IMR-90 (cell line): ENCODE data around the gene ING3. TPM values are rescaled to one million over a fixed set of nuclear protein-coding genes. Genes with fewer than 3 reads are reported as not detected.
A peak's percentile ranks its signal among the peaks of the same experiment; 100 is the strongest.

ENCODE experiments used
- ATAC-seq: fragments of 200-7000 bp; cut with Tn5 transposase; 2 replicates; pipeline ENCODE4 v1.9.1; 2020; ENCODE audit warnings: low read depth, mild to moderate bottlenecking, moderate library complexity
- BruUV-seq: library from RNA; stranded (reverse); fragments of 400-500 nt; replicated peaks from 2 replicates; lab custom pipeline; 2021; lab: Mats Ljungman, UMichigan
- CTCF ChIA-PET: fragments of 300-600 bp; formaldehyde crosslinking; extraction: SDS; loops from one replicate; lab custom pipeline; 2021; ENCODE audit warnings: antibody characterized with exemption; lab: Yijun Ruan, JAX
- POLR2A ChIA-PET: fragments of 300-600 bp; sonication (Branson Sonifier 250); formaldehyde crosslinking; loops from one replicate; lab custom pipeline; 2022; ENCODE audit warnings: antibody characterized with exemption; ENCODE audit not compliant: unreplicated experiment; lab: Charles Lee
- DNase-seq: peaks from one replicate; pipeline ENCODE4 v3.0.0; 2013
- H2AFZ ChIP-seq: replicated peaks from 2 replicates; pipeline ENCODE3; 2013; ENCODE audit warnings: low read length, mild to moderate bottlenecking; ENCODE audit not compliant: poor library complexity
- H2AK5ac ChIP-seq: 2 replicates; pipeline ENCODE4 v1.6.1; 2013; ENCODE audit warnings: low read depth, low read length, inconsistent platforms
- H2AK9ac ChIP-seq: replicated peaks from 2 replicates; pipeline ENCODE3; 2013; ENCODE audit warnings: mild to moderate bottlenecking, low read depth, low read length, moderate library complexity; ENCODE audit not compliant: poor library complexity
- H2BK120ac ChIP-seq: 2 replicates; pipeline ENCODE4 v1.6.1; 2013; ENCODE audit warnings: low read depth, low read length, inconsistent platforms
- H2BK15ac ChIP-seq: 3 replicates; pipeline ENCODE4 v1.6.1; 2013; ENCODE audit warnings: low read depth, low read length, inconsistent platforms
- H2BK20ac ChIP-seq: 2 replicates; pipeline ENCODE4 v1.6.1; 2013; ENCODE audit warnings: low read depth, mild to moderate bottlenecking, inconsistent platforms, low read length, moderate library complexity
- H2BK5ac ChIP-seq: 2 replicates; pipeline ENCODE4 v1.6.1; 2013; ENCODE audit warnings: mild to moderate bottlenecking, low read depth, low read length, inconsistent platforms; ENCODE audit not compliant: poor library complexity, severe bottlenecking
- H3K14ac ChIP-seq: replicated peaks from 2 replicates; pipeline ENCODE4 v1.6.1; 2013; ENCODE audit warnings: low read depth, low read length, inconsistent platforms
- H3K18ac ChIP-seq: 2 replicates; pipeline ENCODE4 v1.6.1; 2013; ENCODE audit warnings: low read depth, low read length, control low read depth
- H3K23ac ChIP-seq: 2 replicates; pipeline ENCODE4 v1.6.1; 2013; ENCODE audit warnings: low read depth, low read length, inconsistent platforms
- H3K27ac ChIP-seq: 2 replicates; pipeline ENCODE4 v1.5.1; 2013; ENCODE audit warnings: mild to moderate bottlenecking, control low read depth, low read length; ENCODE audit not compliant: insufficient read depth
- H3K27me3 ChIP-seq: 2 replicates; pipeline ENCODE4 v1.6.1; 2013; ENCODE audit warnings: low read length; ENCODE audit not compliant: control insufficient read depth, insufficient read depth
- H3K36me3 ChIP-seq: 2 replicates; pipeline ENCODE4 v1.6.1; 2013; ENCODE audit warnings: low read length, mixed read lengths; ENCODE audit not compliant: control insufficient read depth, insufficient read depth
- H3K4ac ChIP-seq: 2 replicates; pipeline ENCODE4 v1.6.1; 2013; ENCODE audit warnings: low read depth, low read length, inconsistent platforms
- H3K4me1 ChIP-seq: 2 replicates; pipeline ENCODE4 v1.6.1; 2013; ENCODE audit warnings: low read length, mixed read lengths; ENCODE audit not compliant: control insufficient read depth, insufficient read depth
- H3K4me2 ChIP-seq: 2 replicates; pipeline ENCODE4 v1.6.1; 2013; ENCODE audit warnings: low read depth, mild to moderate bottlenecking, control low read depth, low read length, moderate library complexity
- H3K4me3 ChIP-seq: 2 replicates; pipeline ENCODE4 v1.5.1; 2013; ENCODE audit warnings: low read depth, mild to moderate bottlenecking, control low read depth, low read length, moderate library complexity; ENCODE audit not compliant: insufficient read depth
- H3K56ac ChIP-seq: 2 replicates; pipeline ENCODE4 v1.6.1; 2013; ENCODE audit warnings: low read length, inconsistent platforms; ENCODE audit not compliant: insufficient read depth; ENCODE audit errors: extremely low read depth
- H3K79me1 ChIP-seq, 2 experiments: 2 replicates each; pipeline ENCODE4 v1.6.1; 2013; ENCODE audit warnings: low read length in 2 of 2, inconsistent platforms in 1 of 2, low read depth in 1 of 2
- H3K9ac ChIP-seq: 2 replicates; pipeline ENCODE4 v1.6.1; 2013; ENCODE audit warnings: low read depth, low read length, control low read depth
- H3K9me1 ChIP-seq: 2 replicates; pipeline ENCODE4 v1.6.1; 2013; ENCODE audit warnings: low read length, inconsistent platforms; ENCODE audit not compliant: insufficient read depth
- H3K9me3 ChIP-seq: 2 replicates; pipeline ENCODE4 v1.6.1; 2013; ENCODE audit warnings: low read length; ENCODE audit not compliant: control insufficient read depth, insufficient read depth
- H4K20me1 ChIP-seq: 2 replicates; pipeline ENCODE4 v1.6.1; 2013; ENCODE audit warnings: low read length, inconsistent platforms; ENCODE audit not compliant: insufficient read depth
- H4K5ac ChIP-seq: 2 replicates; pipeline ENCODE4 v1.6.1; 2013; ENCODE audit warnings: mild to moderate bottlenecking, low read depth, low read length, control low read depth
- H4K8ac ChIP-seq, 2 experiments: 2 replicates each; pipeline ENCODE4 v1.6.1; 2013; ENCODE audit warnings: low read depth in 2 of 2, low read length in 2 of 2, control low read depth in 1 of 2, inconsistent platforms in 1 of 2
- H4K91ac ChIP-seq: 2 replicates; pipeline ENCODE4 v1.6.1; 2013; ENCODE audit warnings: low read depth, low read length, inconsistent platforms; ENCODE audit not compliant: insufficient read depth
- CEBPB ChIP-seq: IDR thresholded peaks from 2 replicates; pipeline ENCODE4 v1.6.1; 2012; ENCODE audit warnings: low read depth, low read length, improper control_type of control experiment
- CHD1 ChIP-seq: IDR thresholded peaks from 2 replicates; pipeline ENCODE4 v1.6.1; 2012; ENCODE audit warnings: low read depth, low read length, improper control_type of control experiment
- MAFK ChIP-seq: IDR thresholded peaks from 2 replicates; pipeline ENCODE4 v1.6.1; 2012; ENCODE audit warnings: low read depth, low read length, improper control_type of control experiment
- POLR2A ChIP-seq: IDR thresholded peaks from 2 replicates; pipeline ENCODE4 v1.6.1; 2012; ENCODE audit warnings: mild to moderate bottlenecking, low read depth, low read length
- RCOR1 ChIP-seq: IDR thresholded peaks from 2 replicates; pipeline ENCODE4 v1.6.1; 2012; ENCODE audit warnings: mild to moderate bottlenecking, low read length, improper control_type of control experiment; ENCODE audit not compliant: insufficient replicate concordance
- WGBS, 2 experiments: methylation state at CpG; one replicate each; pipeline versions ENCODE4 v1.1.5 to v1.1.7; 2013; ENCODE audit warnings: missing lambda C conversion rate in 2 of 2; ENCODE audit not compliant: insufficient read length in 1 of 2; ENCODE audit errors: extremely low coverage in 2 of 2; 5-methylcytosine and 5-hydroxymethylcytosine counted together
- dilution Hi-C: fragments of 300-500 bp; cut with HindIII; formaldehyde crosslinking; loops from one replicate; pipeline ENCODE4 v1.14.3; 2018; ENCODE audit warnings: low sequenced_read_pairs; ENCODE audit not compliant: unreplicated experiment
- in situ Hi-C: fragments of 300-500 bp; cut with MboI; formaldehyde crosslinking; loops from 3 replicates; pipeline ENCODE4 v1.14.3; 2019; ENCODE audit warnings: low sequenced_read_pairs, inconsistent platforms, mixed read lengths
- intact Hi-C: fragments of 100-400 bp; cut with micrococcal nuclease; formaldehyde crosslinking; loops from 2 replicates; pipeline ENCODE4 v1.10.0; 2022
- polyA plus RNA-seq, 3 experiments: library from polyadenylated mRNA; depleted of rRNA; stranded (reverse); fragments of >200 nt; gene quantifications; 2 replicates each; pipeline ENCODE4 v1.2.3, GENCODE V29; 2012; ENCODE audit warnings: low replicate concordance in 1 of 3
- total RNA-seq: library from RNA; depleted of rRNA; stranded (reverse); fragments of >200 nt; gene quantifications from 2 replicates; pipeline ENCODE4 v1.2.3, GENCODE V29; 2012

Gene ING3
- total and polyA plus RNA-seq, 2 of the 4 experiments (the other 2 are of a cell fraction): 7.2 to 11.3 TPM

- intact Hi-C loops: no loop called here
- Histone ChIP-seq H3K23ac (peak overlapping the region; percentile 43), H3K36me3 (no peaks in the 10 kb centered on the region; the same call in 1 of the 2 replicates), H2AFZ (no peak overlapping the region), H3K27ac (no peak overlapping the region), H3K79me1 (peaks cover 13 to 48% of the 10 kb centered on the region in 2 experiments), H3K4me1 (peaks cover 7% of the 10 kb centered on the region), H2BK5ac (peak overlapping the region; percentile 53), H4K5ac (peak overlapping the region; percentile 4; the same call in 1 of the 2 replicates), H3K9me3 (no peaks in the 10 kb centered on the region), H3K9me1 (peaks cover 8% of the 10 kb centered on the region; the same call in 1 of the 2 replicates), H4K8ac (peak overlapping the region in 1 of 2 experiments; percentile 51; a peak in 1 of 4 replicates), H3K27me3 (no peaks in the 10 kb centered on the region), H4K20me1 (no peaks in the 10 kb centered on the region), H2BK15ac (peak overlapping the region; percentile 51; the same call in 1 of the 3 replicates), H3K4me2 (peak overlapping the region; percentile 59; the same call in 1 of the 2 replicates), H2AK9ac (peak overlapping the region; percentile 62), H2AK5ac (peak overlapping the region; percentile 85), H3K4me3 (peak overlapping the region; percentile 1; the same call in 1 of the 2 replicates), H3K56ac (no peak overlapping the region), H2BK120ac (peak overlapping the region; percentile 72), H2BK20ac (0 out of 2 replicates have a peak overlapping the region, but pooled peaks have one; percentile 22), H3K9ac (no peak overlapping the region), H3K14ac (peak overlapping the region; percentile 62), H3K4ac (peak overlapping the region; percentile 48), H4K91ac (peak overlapping the region; percentile 51), H3K18ac (peak overlapping the region; percentile 42; the same call in 1 of the 2 replicates)
- no TSS peak for BruUV-seq
- no peak for ATAC-seq
- dilution Hi-C loops: loop anchor here (25.0 kb wide), 1 partner anchor 94 kb away; no protein-coding TSS in a partner anchor
- CTCF ChIA-PET: no interaction called here
- no CpG with 5 or more reads among the region's 5 CpGs for WGBS, 2 experiments
- TF ChIP-seq CEBPB: peak; percentile 87
- TF ChIP-seq RCOR1: no peak
- no peak for TF ChIP-seq CHD1
- TF ChIP-seq POLR2A: no peak
- TF ChIP-seq MAFK: no peak
- in situ Hi-C loops: loop anchor here (5.0 to 25.0 kb wide), 2 partner anchors 84 to 344 kb away; partner anchors contain the start of gene WNT16
- DNase-seq: peak; percentile 56
- POLR2A ChIA-PET: no interaction called here
Observed at GRCh38 chr7:120993553-120994191, 43.1 kb downstream of the ING3 start.
